ENCODE data around the gene KIRREL1.

DNA sequence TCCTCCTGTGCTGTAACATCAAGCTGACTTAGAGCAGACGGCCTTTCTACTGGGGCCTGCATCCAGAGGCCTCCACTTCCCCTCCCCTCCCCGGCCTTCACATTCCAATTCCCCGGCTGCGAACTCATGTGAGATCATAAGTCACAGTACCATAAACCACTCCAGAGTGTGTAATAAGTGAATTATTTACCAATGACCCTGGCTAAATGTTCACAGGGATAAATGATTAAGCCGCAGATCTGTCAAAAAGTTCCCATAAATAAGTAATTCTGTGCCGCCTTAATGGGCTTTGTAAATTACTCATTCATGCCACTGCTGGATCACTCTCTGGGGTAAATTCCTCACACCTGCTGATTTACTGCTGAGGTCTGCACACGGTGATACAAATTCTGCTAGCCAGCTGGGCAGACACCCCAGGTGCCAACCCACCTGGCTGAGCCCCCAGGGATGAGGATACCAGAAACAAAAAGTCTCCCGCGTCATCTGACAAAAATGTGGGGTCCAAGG lies 27.4 kb upstream of the KIRREL1 start:
- no peak for TF ChIP-seq TCF7L2 (IDR thresholded peaks at IDR 0.05; ENCODE audit: low read depth, low read length)
- TF ChIP-seq CTCF (IDR thresholded peaks at IDR 0.05) = no peak

Measured in Panc1 (cell line).